Cardiac muscle cell (in vitro differentiated cells and primary cell): ENCODE data around the gene TLX2. TPM values are rescaled to one million over a fixed set of nuclear protein-coding genes. Genes with fewer than 3 reads are reported as not detected.
"Not testable (repeated sequence)": the region's sequence is repeated elsewhere in the genome, so short reads cannot be mapped to it uniquely, and the experiment has no call there.

Experiments used
- DNase-seq, 2 donors: peaks; one replicate each; pipeline versions ENCODE4 v3.0.0 to v3.0.0-alpha.2; 2010 to 2017; ENCODE audit warnings: low read depth in 1 of 2, low spot score in 1 of 2
- H3K27ac ChIP-seq: fragments of 200-600 bp; sonication (generic); 2 replicates; pipeline ENCODE4 v1.5.1; 2016
- H3K27me3 ChIP-seq: fragments of 200-600 bp; sonication (generic); 2 replicates; pipeline ENCODE4 v1.6.0; 2016; ENCODE audit warnings: control low read depth
- H3K36me3 ChIP-seq: fragments of 200-600 bp; sonication (generic); 2 replicates; pipeline ENCODE4 v1.5.1; 2016; ENCODE audit warnings: control low read depth
- H3K4me1 ChIP-seq: fragments of 200-600 bp; sonication (generic); 2 replicates; pipeline ENCODE4 v1.8.1; 2017; ENCODE audit warnings: low read depth, mild to moderate bottlenecking, mixed run types
- H3K4me3 ChIP-seq: fragments of 200-600 bp; sonication (generic); 2 replicates; pipeline ENCODE4 v1.5.1; 2016; ENCODE audit warnings: mild to moderate bottlenecking
- H3K9me3 ChIP-seq: fragments of 200-600 bp; sonication (generic); 2 replicates; pipeline ENCODE4 v1.5.1; 2017; ENCODE audit warnings: low read depth, mild to moderate bottlenecking, control low read depth
- polyA plus RNA-seq: library from polyadenylated mRNA; unstranded; fragments of >200 nt; fragmentation: Nextera tagmentation; extraction: Ambion mirVana; gene quantifications from 2 replicates; pipeline ENCODE4 v1.2.1, GENCODE V29; 2016
- total RNA-seq: library from RNA; depleted of rRNA; stranded (reverse); fragments of >200 nt; gene quantifications from 2 replicates; pipeline ENCODE4 v1.2.3, GENCODE V29; 2016
- TF ChIP-seq, protein P1 (sequence below): IDR thresholded peaks from 2 replicates; pipeline ENCODE4 v1.5.1; 2012; ENCODE audit warnings: low read depth, mild to moderate bottlenecking, low read length

TLX2 gene
- total and polyA plus RNA-seq, 2 experiments from 2014 or later, result 0.06 TPM; not detected in 1

DNA sequence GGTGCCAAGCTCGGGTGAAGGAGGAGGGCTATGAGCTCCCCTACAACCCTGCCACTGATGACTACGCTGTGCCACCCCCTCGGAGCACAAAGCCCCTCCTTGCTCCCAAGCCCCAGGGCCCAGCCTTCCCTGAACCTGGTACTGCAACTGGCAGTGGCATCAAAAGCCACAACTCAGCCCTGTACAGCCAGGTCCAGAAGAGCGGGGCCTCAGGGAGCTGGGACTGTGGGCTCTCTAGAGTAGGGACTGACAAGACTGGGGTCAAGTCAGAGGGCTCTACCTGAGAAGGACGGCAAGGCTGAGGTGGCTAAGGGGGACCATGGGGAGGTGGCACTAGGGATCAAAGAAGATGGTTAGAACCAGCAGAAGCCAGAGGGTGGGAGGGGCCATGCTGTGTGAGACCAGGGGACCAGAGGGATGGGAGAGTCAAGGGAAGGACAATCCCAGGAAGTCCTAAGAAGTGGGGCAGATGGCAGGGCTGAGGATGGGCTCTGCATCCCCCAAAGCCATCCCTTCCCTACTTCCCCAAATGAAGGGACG, 42.7 kb downstream of the TLX2 start:
- Histone ChIP-seq H3K36me3 (no peaks in the 10 kb centered on the region), H3K9me3 (no peaks in the 10 kb centered on the region), H3K27ac (no peak overlapping the region), H3K4me3 (no peak overlapping the region), H3K27me3 (peaks cover 30% of the 10 kb centered on the region), H3K4me1 (peaks cover 8% of the 10 kb centered on the region)
- DNase-seq, result no peak
- TF ChIP-seq, protein P1, sequence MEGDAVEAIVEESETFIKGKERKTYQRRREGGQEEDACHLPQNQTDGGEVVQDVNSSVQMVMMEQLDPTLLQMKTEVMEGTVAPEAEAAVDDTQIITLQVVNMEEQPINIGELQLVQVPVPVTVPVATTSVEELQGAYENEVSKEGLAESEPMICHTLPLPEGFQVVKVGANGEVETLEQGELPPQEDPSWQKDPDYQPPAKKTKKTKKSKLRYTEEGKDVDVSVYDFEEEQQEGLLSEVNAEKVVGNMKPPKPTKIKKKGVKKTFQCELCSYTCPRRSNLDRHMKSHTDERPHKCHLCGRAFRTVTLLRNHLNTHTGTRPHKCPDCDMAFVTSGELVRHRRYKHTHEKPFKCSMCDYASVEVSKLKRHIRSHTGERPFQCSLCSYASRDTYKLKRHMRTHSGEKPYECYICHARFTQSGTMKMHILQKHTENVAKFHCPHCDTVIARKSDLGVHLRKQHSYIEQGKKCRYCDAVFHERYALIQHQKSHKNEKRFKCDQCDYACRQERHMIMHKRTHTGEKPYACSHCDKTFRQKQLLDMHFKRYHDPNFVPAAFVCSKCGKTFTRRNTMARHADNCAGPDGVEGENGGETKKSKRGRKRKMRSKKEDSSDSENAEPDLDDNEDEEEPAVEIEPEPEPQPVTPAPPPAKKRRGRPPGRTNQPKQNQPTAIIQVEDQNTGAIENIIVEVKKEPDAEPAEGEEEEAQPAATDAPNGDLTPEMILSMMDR, result no peak

DNA sequence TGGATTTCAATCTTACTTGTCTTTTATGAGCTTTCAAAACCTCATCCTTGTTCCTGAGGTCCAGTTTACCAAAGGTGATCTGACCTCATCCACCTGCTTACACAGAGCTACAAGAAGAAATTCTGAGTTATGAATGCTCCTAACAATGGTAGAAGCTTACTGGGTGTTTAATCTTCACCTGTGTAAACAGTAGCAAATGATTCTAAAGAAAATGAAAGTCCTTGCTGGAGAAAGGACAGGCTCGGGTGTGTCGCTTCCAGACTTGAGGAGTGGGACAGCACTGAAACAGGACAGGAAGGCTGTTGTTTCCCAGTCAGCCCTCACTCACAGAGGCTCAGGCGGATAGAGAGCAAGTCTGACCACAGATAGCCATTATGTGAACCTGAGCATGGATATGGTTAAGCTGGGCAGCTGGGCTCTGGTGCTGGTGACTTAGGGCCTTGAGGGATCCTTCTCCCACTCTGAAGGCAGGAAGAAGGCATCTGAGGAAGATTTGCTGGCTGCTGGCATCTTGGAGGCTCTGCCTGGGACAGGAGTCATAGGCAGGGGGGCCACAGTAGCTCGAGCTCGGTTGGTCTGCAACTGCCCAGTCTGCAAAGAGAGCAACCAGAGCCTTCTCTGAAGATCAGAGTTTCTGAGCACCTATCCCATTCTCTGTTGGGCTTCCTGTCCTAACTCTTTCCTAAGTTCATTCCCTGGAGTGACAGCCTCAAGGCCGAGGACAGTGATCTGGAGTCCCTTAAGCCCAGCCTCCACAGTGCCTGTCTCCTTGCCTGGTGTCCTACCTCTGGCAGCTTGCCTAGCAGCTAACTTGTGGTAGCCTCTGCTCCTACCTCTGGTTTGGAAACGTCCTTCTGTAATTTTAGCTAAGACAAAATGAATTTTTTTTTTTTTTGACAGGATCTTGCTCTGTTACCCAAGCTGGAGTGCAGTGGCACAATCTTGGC, 44.3 kb downstream of the TLX2 start:
- DNase-seq, result no peak
- no peak overlapping the region for H3K27ac ChIP-seq
- no peaks in the 10 kb centered on the region for H3K9me3 ChIP-seq
- no peak overlapping the region for H3K4me3 ChIP-seq
- H3K4me1 ChIP-seq, result no peaks in the 10 kb centered on the region
- H3K36me3 ChIP-seq, result no peaks in the 10 kb centered on the region
- H3K27me3 ChIP-seq, result peaks cover 40% of the 10 kb centered on the region
- TF ChIP-seq, protein P1, result no peak

DNA sequence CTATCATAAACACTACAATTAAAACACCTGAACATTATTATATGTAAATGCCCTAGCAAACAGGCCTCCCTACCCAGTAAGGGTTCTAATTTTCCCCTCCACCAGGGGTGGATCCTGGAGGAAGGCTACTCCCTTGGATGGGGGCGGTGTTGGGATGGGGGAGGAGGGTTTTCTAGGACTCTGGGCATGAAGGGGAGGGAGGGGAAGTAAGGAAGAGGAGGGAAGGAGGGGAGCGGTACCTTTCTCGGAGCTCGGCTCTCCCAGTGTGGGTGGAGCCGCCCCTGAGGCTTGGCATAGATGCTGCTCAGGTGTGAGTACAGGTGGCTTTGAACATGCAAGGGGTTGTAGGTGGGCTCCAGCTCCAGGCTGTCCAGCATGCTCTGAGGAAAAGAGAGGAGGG, 45.7 kb downstream of the TLX2 start:
- peaks cover 51% of the 10 kb centered on the region for H3K27me3 ChIP-seq
- no peaks in the 10 kb centered on the region for H3K9me3 ChIP-seq
- H3K4me1 ChIP-seq, result no peaks in the 10 kb centered on the region
- H3K27ac ChIP-seq, result no peak overlapping the region
- DNase-seq, result no peak
- TF ChIP-seq, protein P1, result no peak
- H3K36me3 ChIP-seq, result no peaks in the 10 kb centered on the region
- H3K4me3 ChIP-seq, result no peak overlapping the region

DNA sequence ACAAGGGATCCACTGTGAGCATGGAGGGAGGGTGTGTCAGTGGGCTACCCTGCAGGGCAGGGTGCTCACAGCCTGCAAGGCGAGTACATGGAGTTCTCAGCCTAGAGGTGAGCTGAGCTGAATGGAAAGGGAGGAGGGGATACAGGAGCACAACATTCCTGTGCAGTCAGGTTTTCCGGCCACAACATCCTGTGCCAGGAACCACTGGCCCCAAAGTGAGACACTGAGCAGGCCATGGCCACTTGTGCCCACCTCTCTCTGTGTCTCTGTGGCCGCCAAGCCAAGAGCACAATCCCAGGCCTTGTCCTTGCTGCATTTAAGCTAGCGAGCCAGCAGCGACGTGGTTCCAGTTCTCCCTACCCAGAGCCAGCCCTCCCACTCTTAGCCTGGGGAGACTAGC, 46.3 kb downstream of the TLX2 start:
- H3K27ac ChIP-seq, result no peak overlapping the region
- H3K36me3 ChIP-seq, result no peaks in the 10 kb centered on the region
- no peaks in the 10 kb centered on the region for H3K4me1 ChIP-seq
- H3K9me3 ChIP-seq, result no peaks in the 10 kb centered on the region
- no peak overlapping the region for H3K4me3 ChIP-seq
- no peak for DNase-seq
- H3K27me3 ChIP-seq, result peaks cover 48% of the 10 kb centered on the region
- TF ChIP-seq, protein P1, result no peak

GRCh38 chr2:74561022-74561421, 46.8 kb downstream of the TLX2 start:
- H3K27ac ChIP-seq, H3K9me3 ChIP-seq, DNase-seq, H3K36me3 ChIP-seq, H3K4me3 ChIP-seq, H3K4me1 ChIP-seq: not testable (repeated sequence)
- H3K27me3 ChIP-seq, result peaks cover 49% of the 10 kb centered on the region
